HepG2 (cell line): ENCODE measurements around the gene CEP83. TPM values are rescaled to one million over a fixed set of nuclear protein-coding genes. Genes with fewer than 3 reads are reported as not detected.

Source experiments
- ATAC-seq: fragments of 200-7000 bp; cut with Tn5 transposase; 3 replicates; pipeline ENCODE4 v1.9.1; 2020; ENCODE audit warnings: mild to moderate bottlenecking, moderate library complexity
- BruUV-seq: library from RNA; stranded (reverse); fragments of 400-500 nt; replicated peaks from 2 replicates; lab custom pipeline; 2021; lab: Mats Ljungman, UMichigan
- CTCF ChIA-PET: fragments of 300-600 bp; formaldehyde crosslinking; extraction: SDS; loops from one replicate; lab custom pipeline; 2021; ENCODE audit warnings: low total read pairs, inconsistent platforms, low intra/inter-chr PET ratio; lab: Yijun Ruan, JAX
- POLR2A ChIA-PET: fragments of 350-600 bp; sonication (Branson Sonifier 250); formaldehyde crosslinking; loops from one replicate; lab custom pipeline; 2020; ENCODE audit warnings: antibody characterized with exemption, inconsistent platforms; lab: Yijun Ruan, JAX
- DNase-seq: peaks from one replicate; pipeline ENCODE4 v3.0.0-alpha.2; 2015; ENCODE audit warnings: low spot score
- FAIRE-seq: peaks from 3 replicates; lab custom pipeline; 2011; peaks lifted over from hg19 to GRCh38; lab: Jason Lieb, UNC
- H2AFZ ChIP-seq: one replicate; pipeline ENCODE4 v1.6.1; 2011; ENCODE audit warnings: low read length, inconsistent platforms
- H3K27ac ChIP-seq: fragments of 300-600 bp; 3 replicates; pipeline ENCODE4 v1.8.0; 2011; ENCODE audit warnings: mixed run types, mild to moderate bottlenecking, mixed read lengths, low read length, inconsistent platforms; ENCODE audit not compliant: insufficient read depth; ENCODE audit errors: extremely low read length
- H3K27me3 ChIP-seq, 2 experiments: fragments of 200-600 bp in 1 of 2; 2 replicates in 1 of 2; 3 replicates in 1 of 2; pipeline versions ENCODE4 v1.6.0 to v1.8.0; 2011; ENCODE audit warnings: low read length in 2 of 2, mild to moderate bottlenecking in 2 of 2, moderate library complexity in 2 of 2, inconsistent platforms in 1 of 2; ENCODE audit not compliant: insufficient read depth in 2 of 2, control insufficient read depth in 1 of 2
- H3K36me3 ChIP-seq, 2 experiments: fragments of 200-600 bp in 1 of 2; replicated peaks in 1 of 2; 2 replicates in 1 of 2; 3 replicates in 1 of 2; pipeline versions ENCODE4 v1.5.1 to v1.8.0; 2011; ENCODE audit warnings: low read length in 2 of 2, inconsistent platforms in 1 of 2; ENCODE audit not compliant: insufficient read depth in 2 of 2, control insufficient read depth in 1 of 2
- H3K4me1 ChIP-seq: 2 replicates; pipeline ENCODE4 v1.5.1; 2012; ENCODE audit warnings: low read length, inconsistent platforms; ENCODE audit not compliant: insufficient read depth
- H3K4me2 ChIP-seq: 2 replicates; pipeline ENCODE4 v1.6.0; 2011; ENCODE audit warnings: low read depth, low read length, inconsistent platforms
- H3K4me3 ChIP-seq, 3 experiments: fragments of 200-600 bp in 1 of 3; sonication (generic), shearing (Covaris generic) in 1 of 3; replicated peaks in 1 of 3; 2 replicates each; pipeline ENCODE4 v1.5.1; 2011 to 2016; ENCODE audit warnings: low read length in 3 of 3, inconsistent platforms in 2 of 3, low read depth in 2 of 3, mild to moderate bottlenecking in 2 of 3, control low read depth in 1 of 3, mixed read lengths in 1 of 3; ENCODE audit not compliant: insufficient read depth in 1 of 3
- H3K79me2 ChIP-seq: one replicate; pipeline ENCODE4 v1.6.1; 2011; ENCODE audit warnings: low read length, inconsistent platforms; ENCODE audit not compliant: insufficient read depth
- H3K9ac ChIP-seq: 2 replicates; pipeline ENCODE4 v1.6.0; 2011; ENCODE audit warnings: mild to moderate bottlenecking, low read depth, low read length, inconsistent platforms; ENCODE audit not compliant: insufficient read depth
- H3K9me3 ChIP-seq: 2 replicates; pipeline ENCODE4 v1.5.1; 2012; ENCODE audit warnings: mild to moderate bottlenecking, low read length
- H4K20me1 ChIP-seq: 2 replicates; pipeline ENCODE4 v1.6.0; 2011; ENCODE audit warnings: inconsistent platforms, mild to moderate bottlenecking, low read length, moderate library complexity; ENCODE audit not compliant: insufficient read depth
- KDM4B ChIP-seq: sonication (generic); formaldehyde crosslinking; IDR thresholded peaks from 2 replicates; pipeline ENCODE4 v1.4.0; 2020; ENCODE audit warnings: missing genetic modification reagents
- KLF13 ChIP-seq: sonication (generic); formaldehyde crosslinking; IDR thresholded peaks from 2 replicates; pipeline ENCODE4 v1.4.0; 2020; ENCODE audit warnings: mild to moderate bottlenecking, missing genetic modification reagents
- PAX8 ChIP-seq: sonication (generic); formaldehyde crosslinking; IDR thresholded peaks from 2 replicates; pipeline ENCODE4 v1.8.0; 2022; ENCODE audit warnings: mild to moderate bottlenecking, missing genetic modification reagents, borderline replicate concordance
- RAD21 ChIP-seq: fragments of 450-650 bp; formaldehyde crosslinking; IDR thresholded peaks from 2 replicates; pipeline ENCODE4 v1.5.0; 2020; ENCODE audit warnings: mild to moderate bottlenecking
- SCMH1 ChIP-seq: sonication (generic); formaldehyde crosslinking; IDR thresholded peaks from 2 replicates; pipeline ENCODE4 v1.9.0; 2021; ENCODE audit warnings: missing genetic modification reagents, mild to moderate bottlenecking, borderline replicate concordance
- SRSF9 ChIP-seq: fragments of 200-400 bp; formaldehyde crosslinking; IDR thresholded peaks from 2 replicates; pipeline ENCODE4 v1.6.1; 2018; ENCODE audit warnings: borderline replicate concordance, mild to moderate bottlenecking, low read depth, low read length; ENCODE audit not compliant: insufficient read depth, poor library complexity, severe bottlenecking
- ZFP36L1 ChIP-seq: sonication (generic); formaldehyde crosslinking; IDR thresholded peaks from 2 replicates; pipeline ENCODE4 v1.8.0; 2022; ENCODE audit warnings: mild to moderate bottlenecking, missing genetic modification reagents, moderate library complexity
- ZNF12 ChIP-seq: sonication (generic); formaldehyde crosslinking; IDR thresholded peaks from 2 replicates; pipeline ENCODE4 v1.5.0; 2020; ENCODE audit warnings: missing genetic modification reagents
- ZNF232 ChIP-seq: sonication (generic); formaldehyde crosslinking; IDR thresholded peaks from 2 replicates; pipeline ENCODE4 v1.4.0; 2020; ENCODE audit warnings: missing genetic modification reagents, borderline replicate concordance
- ZNF251 ChIP-seq: sonication (generic); formaldehyde crosslinking; IDR thresholded peaks from 2 replicates; pipeline ENCODE4 v1.9.0; 2021; ENCODE audit warnings: mild to moderate bottlenecking, missing genetic modification reagents
- WGBS: methylation state at CpG from one replicate; pipeline ENCODE4 v1.1.6; 2017; ENCODE audit warnings: low lambda C conversion rate; 5-methylcytosine and 5-hydroxymethylcytosine counted together
- in situ Hi-C: cut with HindIII; loops from 2 replicates; pipeline ENCODE4 v1.10.0; 2017; ENCODE audit warnings: low pct_unique_long_range_greater_than_20kb; ENCODE audit not compliant: extremely low pct_ligation_motif_present
- intact Hi-C: fragments of 100-400 bp; cut with micrococcal nuclease; formaldehyde crosslinking; loops from one replicate; pipeline ENCODE4 v1.10.0; 2022; ENCODE audit not compliant: unreplicated experiment
- polyA plus RNA-seq, 8 experiments: library from polyadenylated mRNA; depleted of rRNA in 3 of 8; stranded (reverse) in 7 of 8; unstranded in 1 of 8; fragments of >200 nt; fragmentation: Illumina TruSeq in 4 of 8; extraction: Trizol in 4 of 8; gene quantifications; 2 replicates each; pipeline versions ENCODE4 v1.2.1 to v1.2.3, GENCODE V29; 2011 to 2016; ENCODE audit warnings: low read depth in 4 of 8, missing spikeins in 1 of 8, mixed read lengths in 1 of 8; ENCODE audit not compliant: insufficient read depth in 1 of 8
- total RNA-seq, 5 experiments: library from RNA; depleted of rRNA; stranded (reverse); fragments of >200 nt; fragmentation: Illumina TruSeq; extraction: Trizol; gene quantifications; 2 replicates each; pipeline ENCODE4 v1.2.3, GENCODE V29; 2016; ENCODE audit warnings: low read depth in 1 of 5
- TF ChIP-seq, protein P1 (sequence below): sonication (generic); formaldehyde crosslinking; conservative IDR thresholded peaks from 2 replicates; pipeline ENCODE4 v1.5.0; 2020; ENCODE audit warnings: missing genetic modification reagents
- TF ChIP-seq, protein P2 (sequence below): sonication (generic); formaldehyde crosslinking; IDR thresholded peaks from 2 replicates; pipeline ENCODE4 v1.4.0; 2020; ENCODE audit warnings: missing genetic modification reagents; ENCODE audit errors: not compliant biosample characterization
- TF ChIP-seq, protein P3 (sequence below): sonication (generic); formaldehyde crosslinking; IDR thresholded peaks from 2 replicates; pipeline ENCODE4 v1.4.0; 2020; ENCODE audit warnings: missing genetic modification reagents, borderline replicate concordance
- TF ChIP-seq, protein P4 (sequence below): sonication (generic); formaldehyde crosslinking; IDR thresholded peaks from 2 replicates; pipeline ENCODE4 v1.9.0; 2021; ENCODE audit warnings: missing genetic modification reagents, mild to moderate bottlenecking, borderline replicate concordance
- TF ChIP-seq, protein P5 (sequence below): sonication (generic); formaldehyde crosslinking; IDR thresholded peaks from 2 replicates; pipeline ENCODE4 v1.8.0; 2022; ENCODE audit warnings: missing genetic modification reagents, low read depth, mild to moderate bottlenecking, borderline replicate concordance

The CEP83 gene
- total and polyA plus RNA-seq, 2 of the 13 experiments (the other 11 are each of a cell fraction or from before 2014, with no cell fraction given), result 6.2 to 19.2 TPM

DNA sequence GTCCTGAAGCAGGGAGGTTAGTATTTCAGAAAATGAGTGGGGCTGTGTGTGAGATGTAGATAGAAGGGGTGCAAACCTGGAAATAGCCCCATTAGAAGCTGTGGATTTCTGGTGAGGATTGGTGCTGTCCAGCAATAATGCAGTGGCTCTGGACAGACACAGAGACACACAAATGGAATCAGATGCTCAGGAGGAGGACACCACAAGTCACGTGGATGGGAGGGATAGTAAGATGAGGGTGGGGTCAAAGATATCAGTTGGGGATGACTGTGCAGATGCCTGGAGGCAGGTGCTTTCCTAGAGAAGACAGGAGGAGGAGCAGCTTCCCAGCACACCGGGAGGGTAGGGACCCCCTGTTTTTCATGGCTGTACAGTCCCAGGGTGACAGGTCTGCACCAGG lies 174.8 kb downstream of the CEP83 start:
- ChIA-PET POLR2A (no interaction called here), CTCF (no interaction called here)
- H3K4me3 ChIP-seq, result no peak overlapping the region
- H4K20me1 ChIP-seq, result no peaks in the 10 kb centered on the region
- H3K9me3 ChIP-seq, result no peaks in the 10 kb centered on the region
- ATAC-seq, result no peak
- DNase-seq, result no peak
- no peak for FAIRE-seq
- H3K9ac ChIP-seq, result no peak overlapping the region
- H3K4me1 ChIP-seq, result no peaks in the 10 kb centered on the region
- H3K4me2 ChIP-seq, result no peak overlapping the region
- no peak overlapping the region for H2AFZ ChIP-seq
- in situ Hi-C loops (no loop called here), intact Hi-C loops (no loop called here)
- no peaks in the 10 kb centered on the region for H3K27me3 ChIP-seq
- no peak overlapping the region for H3K27ac ChIP-seq
- no peaks in the 10 kb centered on the region for H3K79me2 ChIP-seq
- peaks cover 7 to 30% of the 10 kb centered on the region in 2 experiments for H3K36me3 ChIP-seq
- TF ChIP-seq PAX8 (CRISPR knock-in tag), result no peak
- no peak for TF ChIP-seq SRSF9
- TF ChIP-seq KLF13, result no peak
- TF ChIP-seq ZNF251 (CRISPR knock-in tag), result no peak
- TF ChIP-seq KDM4B (CRISPR knock-in tag), result no peak
- TF ChIP-seq, protein P1, sequence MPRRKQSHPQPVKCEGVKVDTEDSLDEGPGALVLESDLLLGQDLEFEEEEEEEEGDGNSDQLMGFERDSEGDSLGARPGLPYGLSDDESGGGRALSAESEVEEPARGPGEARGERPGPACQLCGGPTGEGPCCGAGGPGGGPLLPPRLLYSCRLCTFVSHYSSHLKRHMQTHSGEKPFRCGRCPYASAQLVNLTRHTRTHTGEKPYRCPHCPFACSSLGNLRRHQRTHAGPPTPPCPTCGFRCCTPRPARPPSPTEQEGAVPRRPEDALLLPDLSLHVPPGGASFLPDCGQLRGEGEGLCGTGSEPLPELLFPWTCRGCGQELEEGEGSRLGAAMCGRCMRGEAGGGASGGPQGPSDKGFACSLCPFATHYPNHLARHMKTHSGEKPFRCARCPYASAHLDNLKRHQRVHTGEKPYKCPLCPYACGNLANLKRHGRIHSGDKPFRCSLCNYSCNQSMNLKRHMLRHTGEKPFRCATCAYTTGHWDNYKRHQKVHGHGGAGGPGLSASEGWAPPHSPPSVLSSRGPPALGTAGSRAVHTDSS (CRISPR knock-in tag), result no peak
- TF ChIP-seq, protein P2, sequence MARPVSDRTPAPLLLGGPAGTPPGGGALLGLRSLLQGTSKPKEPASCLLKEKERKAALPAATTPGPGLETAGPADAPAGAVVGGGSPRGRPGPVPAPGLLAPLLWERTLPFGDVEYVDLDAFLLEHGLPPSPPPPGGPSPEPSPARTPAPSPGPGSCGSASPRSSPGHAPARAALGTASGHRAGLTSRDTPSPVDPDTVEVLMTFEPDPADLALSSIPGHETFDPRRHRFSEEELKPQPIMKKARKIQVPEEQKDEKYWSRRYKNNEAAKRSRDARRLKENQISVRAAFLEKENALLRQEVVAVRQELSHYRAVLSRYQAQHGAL (CRISPR knock-in tag), result no peak
- no peak for TF ChIP-seq SCMH1 (CRISPR knock-in tag)
- TF ChIP-seq, protein P3, sequence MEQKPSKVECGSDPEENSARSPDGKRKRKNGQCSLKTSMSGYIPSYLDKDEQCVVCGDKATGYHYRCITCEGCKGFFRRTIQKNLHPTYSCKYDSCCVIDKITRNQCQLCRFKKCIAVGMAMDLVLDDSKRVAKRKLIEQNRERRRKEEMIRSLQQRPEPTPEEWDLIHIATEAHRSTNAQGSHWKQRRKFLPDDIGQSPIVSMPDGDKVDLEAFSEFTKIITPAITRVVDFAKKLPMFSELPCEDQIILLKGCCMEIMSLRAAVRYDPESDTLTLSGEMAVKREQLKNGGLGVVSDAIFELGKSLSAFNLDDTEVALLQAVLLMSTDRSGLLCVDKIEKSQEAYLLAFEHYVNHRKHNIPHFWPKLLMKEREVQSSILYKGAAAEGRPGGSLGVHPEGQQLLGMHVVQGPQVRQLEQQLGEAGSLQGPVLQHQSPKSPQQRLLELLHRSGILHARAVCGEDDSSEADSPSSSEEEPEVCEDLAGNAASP, result no peak
- no peak for TF ChIP-seq ZNF12 (CRISPR knock-in tag)
- TF ChIP-seq, protein P4, sequence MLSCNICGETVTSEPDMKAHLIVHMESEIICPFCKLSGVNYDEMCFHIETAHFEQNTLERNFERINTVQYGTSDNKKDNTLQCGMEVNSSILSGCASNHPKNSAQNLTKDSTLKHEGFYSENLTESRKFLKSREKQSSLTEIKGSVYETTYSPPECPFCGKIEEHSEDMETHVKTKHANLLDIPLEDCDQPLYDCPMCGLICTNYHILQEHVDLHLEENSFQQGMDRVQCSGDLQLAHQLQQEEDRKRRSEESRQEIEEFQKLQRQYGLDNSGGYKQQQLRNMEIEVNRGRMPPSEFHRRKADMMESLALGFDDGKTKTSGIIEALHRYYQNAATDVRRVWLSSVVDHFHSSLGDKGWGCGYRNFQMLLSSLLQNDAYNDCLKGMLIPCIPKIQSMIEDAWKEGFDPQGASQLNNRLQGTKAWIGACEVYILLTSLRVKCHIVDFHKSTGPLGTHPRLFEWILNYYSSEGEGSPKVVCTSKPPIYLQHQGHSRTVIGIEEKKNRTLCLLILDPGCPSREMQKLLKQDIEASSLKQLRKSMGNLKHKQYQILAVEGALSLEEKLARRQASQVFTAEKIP (CRISPR knock-in tag), result no peak
- no peak for TF ChIP-seq ZNF232 (CRISPR knock-in tag)
- TF ChIP-seq, protein P5, sequence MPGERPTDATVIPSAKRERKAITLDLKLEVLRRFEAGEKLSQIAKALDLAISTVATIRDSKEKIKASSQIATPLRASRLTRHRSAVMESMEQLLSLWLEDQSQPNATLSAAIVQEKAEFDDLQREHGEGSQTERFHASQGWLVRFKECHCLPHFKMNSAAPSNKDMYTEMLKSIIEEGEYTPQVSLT (CRISPR knock-in tag), result no peak
- TF ChIP-seq RAD21 (CRISPR knock-in tag), result no peak
- TF ChIP-seq ZFP36L1, result no peak
- WGBS, result 87% methylated on average over 1 of the region's 2 CpGs
- no TSS peak for BruUV-seq
